HepG2 (cell line): ENCODE results near the gene DND1. TPM values are rescaled to one million over a fixed set of nuclear protein-coding genes. Genes with fewer than 3 reads are reported as not detected.

Experiments
- ATAC-seq: fragments of 200-7000 bp; cut with Tn5 transposase; 3 replicates; pipeline ENCODE4 v1.9.1; 2020; ENCODE audit warnings: mild to moderate bottlenecking, moderate library complexity
- BruUV-seq: library from RNA; stranded (reverse); fragments of 400-500 nt; replicated peaks from 2 replicates; lab custom pipeline; 2021; lab: Mats Ljungman, UMichigan
- CTCF ChIA-PET: fragments of 300-600 bp; formaldehyde crosslinking; extraction: SDS; loops from one replicate; lab custom pipeline; 2021; ENCODE audit warnings: low total read pairs, inconsistent platforms, low intra/inter-chr PET ratio; lab: Yijun Ruan, JAX
- POLR2A ChIA-PET: fragments of 350-600 bp; sonication (Branson Sonifier 250); formaldehyde crosslinking; loops from one replicate; lab custom pipeline; 2020; ENCODE audit warnings: antibody characterized with exemption, inconsistent platforms; lab: Yijun Ruan, JAX
- DNase-seq: peaks from one replicate; pipeline ENCODE4 v3.0.0-alpha.2; 2015; ENCODE audit warnings: low spot score
- FAIRE-seq: peaks from 3 replicates; lab custom pipeline; 2011; peaks lifted over from hg19 to GRCh38; lab: Jason Lieb, UNC
- H2AFZ ChIP-seq: one replicate; pipeline ENCODE4 v1.6.1; 2011; ENCODE audit warnings: low read length, inconsistent platforms
- H3K27ac ChIP-seq: fragments of 300-600 bp; 3 replicates; pipeline ENCODE4 v1.8.0; 2011; ENCODE audit warnings: mixed run types, mild to moderate bottlenecking, mixed read lengths, low read length, inconsistent platforms; ENCODE audit not compliant: insufficient read depth; ENCODE audit errors: extremely low read length
- H3K27me3 ChIP-seq, 2 experiments: fragments of 200-600 bp in 1 of 2; 2 replicates in 1 of 2; 3 replicates in 1 of 2; pipeline versions ENCODE4 v1.6.0 to v1.8.0; 2011; ENCODE audit warnings: low read length in 2 of 2, mild to moderate bottlenecking in 2 of 2, moderate library complexity in 2 of 2, inconsistent platforms in 1 of 2; ENCODE audit not compliant: insufficient read depth in 2 of 2, control insufficient read depth in 1 of 2
- H3K36me3 ChIP-seq, 2 experiments: fragments of 200-600 bp in 1 of 2; replicated peaks in 1 of 2; 2 replicates in 1 of 2; 3 replicates in 1 of 2; pipeline versions ENCODE4 v1.5.1 to v1.8.0; 2011; ENCODE audit warnings: low read length in 2 of 2, inconsistent platforms in 1 of 2; ENCODE audit not compliant: insufficient read depth in 2 of 2, control insufficient read depth in 1 of 2
- H3K4me1 ChIP-seq: 2 replicates; pipeline ENCODE4 v1.5.1; 2012; ENCODE audit warnings: low read length, inconsistent platforms; ENCODE audit not compliant: insufficient read depth
- H3K4me2 ChIP-seq: 2 replicates; pipeline ENCODE4 v1.6.0; 2011; ENCODE audit warnings: low read depth, low read length, inconsistent platforms
- H3K4me3 ChIP-seq, 3 experiments: fragments of 200-600 bp in 1 of 3; sonication (generic), shearing (Covaris generic) in 1 of 3; replicated peaks in 1 of 3; 2 replicates each; pipeline ENCODE4 v1.5.1; 2011 to 2016; ENCODE audit warnings: low read length in 3 of 3, inconsistent platforms in 2 of 3, low read depth in 2 of 3, mild to moderate bottlenecking in 2 of 3, control low read depth in 1 of 3, mixed read lengths in 1 of 3; ENCODE audit not compliant: insufficient read depth in 1 of 3
- H3K79me2 ChIP-seq: one replicate; pipeline ENCODE4 v1.6.1; 2011; ENCODE audit warnings: low read length, inconsistent platforms; ENCODE audit not compliant: insufficient read depth
- H3K9ac ChIP-seq: 2 replicates; pipeline ENCODE4 v1.6.0; 2011; ENCODE audit warnings: mild to moderate bottlenecking, low read depth, low read length, inconsistent platforms; ENCODE audit not compliant: insufficient read depth
- H3K9me3 ChIP-seq: 2 replicates; pipeline ENCODE4 v1.5.1; 2012; ENCODE audit warnings: mild to moderate bottlenecking, low read length
- H4K20me1 ChIP-seq: 2 replicates; pipeline ENCODE4 v1.6.0; 2011; ENCODE audit warnings: inconsistent platforms, mild to moderate bottlenecking, low read length, moderate library complexity; ENCODE audit not compliant: insufficient read depth
- ARID5B ChIP-seq: IDR thresholded peaks from 2 replicates; pipeline ENCODE4 v1.4.0; 2020; ENCODE audit warnings: mild to moderate bottlenecking, missing genetic modification reagents
- ATF5 ChIP-seq: sonication (generic); formaldehyde crosslinking; IDR thresholded peaks from 2 replicates; pipeline ENCODE4 v1.4.0; 2020; ENCODE audit warnings: mild to moderate bottlenecking, low read depth, missing genetic modification reagents
- CTCF ChIP-seq: sonication (generic); formaldehyde crosslinking; IDR thresholded peaks from 2 replicates; pipeline ENCODE4 v1.5.0; 2020; ENCODE audit warnings: mild to moderate bottlenecking, missing genetic modification reagents, moderate library complexity
- FOSL2 ChIP-seq: sonication (generic); formaldehyde crosslinking; IDR thresholded peaks from 2 replicates; pipeline ENCODE4 v1.4.0; 2020; ENCODE audit warnings: missing genetic modification reagents
- GATAD2A ChIP-seq: IDR thresholded peaks from 2 replicates; pipeline ENCODE4 v1.6.1; 2016
- GLMP ChIP-seq: sonication (generic); formaldehyde crosslinking; IDR thresholded peaks from 2 replicates; pipeline ENCODE4 v1.9.0; 2021; ENCODE audit warnings: missing genetic modification reagents, mild to moderate bottlenecking, borderline replicate concordance
- NCOA5 ChIP-seq: sonication (generic); formaldehyde crosslinking; IDR thresholded peaks from 2 replicates; pipeline ENCODE4 v1.4.0; 2020; ENCODE audit warnings: missing genetic modification reagents
- SP140L ChIP-seq: sonication (generic); formaldehyde crosslinking; IDR thresholded peaks from 2 replicates; pipeline ENCODE4 v1.4.0; 2020; ENCODE audit warnings: missing genetic modification reagents, borderline replicate concordance
- STAT6 ChIP-seq: sonication (generic); formaldehyde crosslinking; IDR thresholded peaks from 2 replicates; pipeline ENCODE4 v1.4.0; 2020; ENCODE audit warnings: missing genetic modification reagents, mild to moderate bottlenecking, borderline replicate concordance
- TBX3 ChIP-seq: fragments of 450-650 bp; IDR thresholded peaks from 2 replicates; pipeline ENCODE4 v1.6.1; 2017; ENCODE audit warnings: antibody characterized with exemption, mild to moderate bottlenecking, inconsistent platforms, borderline replicate concordance
- ZNF577 ChIP-seq: sonication (generic); formaldehyde crosslinking; IDR thresholded peaks from 2 replicates; pipeline ENCODE4 v1.4.0; 2020; ENCODE audit warnings: mild to moderate bottlenecking, low read depth, missing genetic modification reagents, borderline replicate concordance
- ZNF674 ChIP-seq: sonication (generic); formaldehyde crosslinking; IDR thresholded peaks from 2 replicates; pipeline ENCODE4 v1.5.0; 2020; ENCODE audit warnings: low read depth, mild to moderate bottlenecking, missing genetic modification reagents
- ZNF678 ChIP-seq: sonication (generic); formaldehyde crosslinking; IDR thresholded peaks from 2 replicates; pipeline ENCODE4 v1.4.0; 2020; ENCODE audit warnings: mild to moderate bottlenecking, missing genetic modification reagents
- WGBS: methylation state at CpG from one replicate; pipeline ENCODE4 v1.1.6; 2017; ENCODE audit warnings: low lambda C conversion rate; 5-methylcytosine and 5-hydroxymethylcytosine counted together
- in situ Hi-C: cut with HindIII; loops from 2 replicates; pipeline ENCODE4 v1.10.0; 2017; ENCODE audit warnings: low pct_unique_long_range_greater_than_20kb; ENCODE audit not compliant: extremely low pct_ligation_motif_present
- intact Hi-C: fragments of 100-400 bp; cut with micrococcal nuclease; formaldehyde crosslinking; loops from one replicate; pipeline ENCODE4 v1.10.0; 2022; ENCODE audit not compliant: unreplicated experiment
- polyA plus RNA-seq, 8 experiments: library from polyadenylated mRNA; depleted of rRNA in 3 of 8; stranded (reverse) in 7 of 8; unstranded in 1 of 8; fragments of >200 nt; fragmentation: Illumina TruSeq in 4 of 8; extraction: Trizol in 4 of 8; gene quantifications; 2 replicates each; pipeline versions ENCODE4 v1.2.1 to v1.2.3, GENCODE V29; 2011 to 2016; ENCODE audit warnings: low read depth in 4 of 8, missing spikeins in 1 of 8, mixed read lengths in 1 of 8; ENCODE audit not compliant: insufficient read depth in 1 of 8
- total RNA-seq, 5 experiments: library from RNA; depleted of rRNA; stranded (reverse); fragments of >200 nt; fragmentation: Illumina TruSeq; extraction: Trizol; gene quantifications; 2 replicates each; pipeline ENCODE4 v1.2.3, GENCODE V29; 2016; ENCODE audit warnings: low read depth in 1 of 5

DND1 gene
- total and polyA plus RNA-seq, 2 of the 13 experiments (the other 11 are each of a cell fraction or from before 2014, with no cell fraction given), result 0.48 to 0.55 TPM

GRCh38 chr5:140642718-140643117 is 30.7 kb downstream of the DND1 start (continued):
- TF ChIP-seq CTCF (CRISPR knock-in tag) (peak; percentile 25; the same call in 1 of the 2 replicates), STAT6 (no peak), NCOA5 (CRISPR knock-in tag) (no peak), GATAD2A (CRISPR knock-in tag) (0 out of 2 replicates have a peak, but pooled peaks have one; percentile 15), SP140L (CRISPR knock-in tag) (no peak), ZNF674 (no peak), ZNF577 (CRISPR knock-in tag) (no peak)

- ChIA-PET CTCF (no interaction called here), POLR2A (interaction anchor here (1.4 to 2.8 kb wide), 4 partner anchors 49 to 240 kb away, joined by 3 to 9 read pairs (median 7); partner anchors contain the start of genes ANKHD1, EIF4EBP3, HARS1 and HARS2)
- BruUV-seq, result no TSS peak
- Histone ChIP-seq H3K27ac (no peak overlapping the region), H3K36me3 (peaks cover 11 to 33% of the 10 kb centered on the region in 2 experiments; a peak in 4 of 5 replicates), H3K9ac (no peak overlapping the region), H2AFZ (no peak overlapping the region), H4K20me1 (no peaks in the 10 kb centered on the region), H3K79me2 (peaks cover 39% of the 10 kb centered on the region), H3K4me3 (no peak overlapping the region), H3K9me3 (no peaks in the 10 kb centered on the region), H3K4me1 (peaks cover 61% of the 10 kb centered on the region), H3K4me2 (0 out of 2 replicates have a peak overlapping the region, but pooled peaks have one; percentile 84), H3K27me3 (no peaks in the 10 kb centered on the region)
- in situ Hi-C loops, result no loop called here
- 100% methylated on average over 3 of the region's 8 CpGs for WGBS
- FAIRE-seq (no peak), ATAC-seq (no peak), DNase-seq (no peak)
- intact Hi-C loops, result loop anchor here (10.0 kb wide), 1 partner anchor 237 kb away; the partner anchor contains the start of gene ANKHD1
- TF ChIP-seq FOSL2 (CRISPR knock-in tag), result no peak
- TF ChIP-seq ARID5B (CRISPR knock-in tag), result no peak
- TF ChIP-seq ATF5 (CRISPR knock-in tag), result no peak
- no peak for TF ChIP-seq TBX3
- no peak for TF ChIP-seq ZNF678
- no peak for TF ChIP-seq GLMP (CRISPR knock-in tag)
Observed at GRCh38 chr5:140641716-140642115, 31.7 kb downstream of the DND1 start.
